ENCODE measurements around the gene CYB5D1.
"Not testable (repeated sequence)": the region's sequence is repeated elsewhere in the genome, so short reads cannot be mapped to it uniquely, and the experiment has no call there.

The CYB5D1 gene

GRCh38 chr17:7857713-7858521 lies at the start of gene CYB5D1:
Gene CYB5D1 (plus strand): TSS chr17:7858003. CDS start chr17:7858135, 132 bp downstream.
- intact Hi-C loops (cut with DNase I), result loop anchor here (5.0 kb wide), 2 partner anchors 36 to 129 kb away; no protein-coding TSS in a partner anchor
- DNase-seq, result peak; percentile 85 to 98 (median 94)

- intact Hi-C loops (cut with DNase I), result no loop called here
- no peak for DNase-seq
Observed at GRCh38 chr17:7809086-7809790, 48.6 kb upstream of the CYB5D1 start.

- intact Hi-C loops (cut with DNase I); DNase-seq: not testable (repeated sequence)
Observed at GRCh38 chr17:7809791-7810343, 47.9 kb upstream of the CYB5D1 start.

- intact Hi-C loops (cut with DNase I), result no loop called here
- no peak for DNase-seq
Observed at GRCh38 chr17:7811251-7811650, 46.6 kb upstream of the CYB5D1 start.

- no peak for DNase-seq
- intact Hi-C loops (cut with DNase I), result no loop called here
Observed at GRCh38 chr17:7814969-7815368, 42.8 kb upstream of the CYB5D1 start.

GRCh38 chr17:7816926-7817642 lies 40.7 kb upstream of the CYB5D1 start:
- intact Hi-C loops (cut with DNase I), result no loop called here
- peak in 1 of 42 donors; percentile 13 for DNase-seq

GRCh38 chr17:7817643-7817964 lies 40.2 kb upstream of the CYB5D1 start:
- intact Hi-C loops (cut with DNase I), result no loop called here

GRCh38 chr17:7818026-7818425 lies 39.8 kb upstream of the CYB5D1 start:
- intact Hi-C loops (cut with DNase I), result no loop called here

More at GRCh38 chr17:7817643-7817964, 40.2 kb upstream of the CYB5D1 start:
- DNase-seq, result peak in 1 of 42 donors; percentile 10

GRCh38 chr17:7818746-7819645 lies 38.8 kb upstream of the CYB5D1 start:
- intact Hi-C loops (cut with DNase I), result no loop called here
- peak in 1 of 42 donors; percentile 18 for DNase-seq

More at GRCh38 chr17:7818026-7818425, 39.8 kb upstream of the CYB5D1 start:
- peak in 1 of 42 donors; percentile 26 for DNase-seq

GRCh38 chr17:7820231-7820630 lies 37.6 kb upstream of the CYB5D1 start:
- intact Hi-C loops (cut with DNase I), result loop anchor here (5.0 kb wide), 1 partner anchor 37 kb away; the partner anchor contains the start of genes CYB5D1, NAA38 and TMEM88
- DNase-seq, result peak in 1 of 42 donors; percentile 20

GRCh38 chr17:7822126-7822525 lies 35.7 kb upstream of the CYB5D1 start:
- DNase-seq, result peak in 1 of 42 donors; percentile 12
- intact Hi-C loops (cut with DNase I), result loop anchor here (5.0 kb wide), 1 partner anchor 35 kb away; the partner anchor contains the start of genes CYB5D1, NAA38 and TMEM88

- peak in 39 of 42 donors; percentile 24 to 74 (median 42) for DNase-seq
- intact Hi-C loops (cut with DNase I), result loop anchor here (5.0 kb wide), 1 partner anchor 34 kb away; the partner anchor contains the start of genes CYB5D1, NAA38 and TMEM88
Observed at GRCh38 chr17:7823581-7824001, 34.2 kb upstream of the CYB5D1 start.

- intact Hi-C loops (cut with DNase I), result loop anchor here (5.0 kb wide), 1 partner anchor 33 kb away; the partner anchor contains the start of genes CYB5D1, NAA38 and TMEM88
- peak in 3 of 42 donors; percentile 1 to 24 (median 15) for DNase-seq
Observed at GRCh38 chr17:7824021-7824924, 33.5 kb upstream of the CYB5D1 start.

GRCh38 chr17:7825206-7825990 lies 32.4 kb upstream of the CYB5D1 start:
- intact Hi-C loops (cut with DNase I), result no loop called here
- DNase-seq, result peak in 31 of 42 donors; percentile 10 to 81 (median 52)

GRCh38 chr17:7830616-7831015 lies 27.2 kb upstream of the CYB5D1 start:
- peak in 2 of 42 donors; percentile 4 to 16 for DNase-seq
- intact Hi-C loops (cut with DNase I), result no loop called here

- intact Hi-C loops (cut with DNase I), result no loop called here
- no peak for DNase-seq
Observed at GRCh38 chr17:7831233-7831632, 26.6 kb upstream of the CYB5D1 start.
